Esophagus squamous epithelium (tissue), 5 donors: ENCODE measurements around the gene FANCD2OS. TPM values are rescaled to one million over a fixed set of nuclear protein-coding genes. Genes with fewer than 3 reads are reported as not detected.

ENCODE experiments used
- DNase-seq: peaks from one replicate; lab custom pipeline; 2025; lab: John Stamatoyannopoulos, UW
- H3K27ac ChIP-seq, 4 donors: fragments of 200-600 bp; sonication (generic); one replicate each; pipeline ENCODE4 v1.5.1; 2016 to 2019; ENCODE audit warnings: mild to moderate bottlenecking in 1 of 4
- H3K27me3 ChIP-seq, 4 donors: fragments of 200-600 bp; sonication (generic); 1 replicate in 3 of 4; 2 replicates in 1 of 4; pipeline versions ENCODE4 v1.5.1 to v1.6.0; 2017 to 2021; ENCODE audit warnings: antibody characterized with exemption in 1 of 4
- H3K36me3 ChIP-seq, 3 donors: fragments of 200-600 bp; sonication (generic); one replicate each; pipeline ENCODE4 v1.5.1; 2016 to 2019
- H3K4me1 ChIP-seq, 3 donors: fragments of 200-600 bp; sonication (generic); one replicate each; pipeline ENCODE4 v1.5.1; 2017 to 2019
- H3K4me3 ChIP-seq, 4 donors: fragments of 200-600 bp; sonication (generic); 1 replicate in 3 of 4; 2 replicates in 1 of 4; pipeline ENCODE4 v1.5.1; 2016 to 2019; ENCODE audit warnings: mild to moderate bottlenecking in 2 of 4, moderate library complexity in 1 of 4
- H3K9me3 ChIP-seq, 3 donors: fragments of 200-600 bp; sonication (generic); one replicate each; pipeline ENCODE4 v1.5.1; 2016 to 2019
- POLR2A ChIP-seq, 4 donors: fragments of 450-650 bp; IDR thresholded peaks; one replicate each; pipeline ENCODE4 v1.6.1; 2017; ENCODE audit warnings: antibody characterized with exemption in 4 of 4, mild to moderate bottlenecking in 4 of 4, moderate library complexity in 3 of 4
- WGBS, 2 donors: methylation state at CpG; one replicate each; pipeline ENCODE4 v1.1.5; 2018; 5-methylcytosine and 5-hydroxymethylcytosine counted together
- intact Hi-C: fragments of 100-400 bp; cut with DNase I; formaldehyde crosslinking; loops from one replicate; pipeline ENCODE4 v1.15.0; 2022
- total RNA-seq, 4 donors: library from RNA; depleted of rRNA; stranded (reverse); fragments of >200 nt; gene quantifications; one replicate each; pipeline ENCODE4 v1.1.0, GENCODE V29; 2016
- TF ChIP-seq, protein P1 (sequence below), 6 experiments: fragments of 450-650 bp in 4 of 6; fragments of 200-600 bp in 2 of 6; sonication (generic) in 2 of 6; IDR thresholded peaks; one replicate each; pipeline ENCODE4 v1.5.1; 2016 to 2019; ENCODE audit warnings: antibody characterized with exemption in 6 of 6, mild to moderate bottlenecking in 4 of 6, moderate library complexity in 4 of 6
- donor health status: DM: yes; HTN: yes; CAD: no.

Gene FANCD2OS, protein sequence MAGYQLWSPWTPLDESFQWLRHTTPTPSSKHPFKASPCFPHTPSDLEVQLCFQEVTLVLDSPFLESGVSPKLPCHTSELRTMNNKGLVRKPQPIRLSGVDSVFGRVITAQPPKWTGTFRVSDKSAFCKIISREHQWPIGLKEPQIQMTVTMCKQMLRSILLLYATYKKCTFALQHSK
- total RNA-seq = not detected

DNA sequence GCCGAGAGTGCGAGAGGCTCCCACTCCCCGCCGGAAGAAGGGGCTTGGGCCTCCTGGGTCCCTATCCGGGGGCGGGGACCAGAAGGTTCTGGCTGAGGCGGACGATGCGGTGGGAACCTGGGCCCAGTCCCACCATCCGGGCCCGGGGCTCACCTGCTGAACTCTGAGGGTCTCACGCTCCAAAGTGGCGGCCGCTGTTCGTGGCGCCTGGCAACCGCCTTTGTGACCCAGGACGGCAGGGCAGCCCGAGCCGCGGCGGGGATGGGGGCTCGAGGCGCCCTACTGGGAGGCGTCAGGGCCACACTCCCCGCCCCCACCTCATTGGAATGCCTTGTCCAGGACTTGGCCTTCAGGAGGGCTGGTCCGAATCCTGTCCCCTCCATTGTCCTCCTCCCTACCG is at the start of gene FANCD2OS:
FANCD2OS (minus strand) TSS at position 165 of the 400 bp plus-strand sequence. CDS start 3,481 bp downstream, outside the sequence.
- Histone ChIP-seq H3K9me3 (no peaks in the 10 kb centered on the region), H3K27ac (no peak within 1 kb of the TSS), H3K36me3 (no peaks in the 10 kb centered on the region), H3K4me1 (no peaks in the 10 kb centered on the region), H3K27me3 (peaks cover 0 to 6% (median 0%) of the 10 kb centered on the region in 4 donors), H3K4me3 (no peak within 1 kb of the TSS)
- intact Hi-C loops = no loop called here
- TF ChIP-seq, protein P1, sequence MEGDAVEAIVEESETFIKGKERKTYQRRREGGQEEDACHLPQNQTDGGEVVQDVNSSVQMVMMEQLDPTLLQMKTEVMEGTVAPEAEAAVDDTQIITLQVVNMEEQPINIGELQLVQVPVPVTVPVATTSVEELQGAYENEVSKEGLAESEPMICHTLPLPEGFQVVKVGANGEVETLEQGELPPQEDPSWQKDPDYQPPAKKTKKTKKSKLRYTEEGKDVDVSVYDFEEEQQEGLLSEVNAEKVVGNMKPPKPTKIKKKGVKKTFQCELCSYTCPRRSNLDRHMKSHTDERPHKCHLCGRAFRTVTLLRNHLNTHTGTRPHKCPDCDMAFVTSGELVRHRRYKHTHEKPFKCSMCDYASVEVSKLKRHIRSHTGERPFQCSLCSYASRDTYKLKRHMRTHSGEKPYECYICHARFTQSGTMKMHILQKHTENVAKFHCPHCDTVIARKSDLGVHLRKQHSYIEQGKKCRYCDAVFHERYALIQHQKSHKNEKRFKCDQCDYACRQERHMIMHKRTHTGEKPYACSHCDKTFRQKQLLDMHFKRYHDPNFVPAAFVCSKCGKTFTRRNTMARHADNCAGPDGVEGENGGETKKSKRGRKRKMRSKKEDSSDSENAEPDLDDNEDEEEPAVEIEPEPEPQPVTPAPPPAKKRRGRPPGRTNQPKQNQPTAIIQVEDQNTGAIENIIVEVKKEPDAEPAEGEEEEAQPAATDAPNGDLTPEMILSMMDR (IDR thresholded peaks at IDR 0.05) = no peak
- no peak for TF ChIP-seq POLR2A (IDR thresholded peaks at IDR 0.05)
- DNase-seq = no peak
- WGBS, 2 donors = 73% methylated on average over 6 of the region's 28 CpGs; no CpG with 5 or more reads in 1 of the 2 donors

DNA sequence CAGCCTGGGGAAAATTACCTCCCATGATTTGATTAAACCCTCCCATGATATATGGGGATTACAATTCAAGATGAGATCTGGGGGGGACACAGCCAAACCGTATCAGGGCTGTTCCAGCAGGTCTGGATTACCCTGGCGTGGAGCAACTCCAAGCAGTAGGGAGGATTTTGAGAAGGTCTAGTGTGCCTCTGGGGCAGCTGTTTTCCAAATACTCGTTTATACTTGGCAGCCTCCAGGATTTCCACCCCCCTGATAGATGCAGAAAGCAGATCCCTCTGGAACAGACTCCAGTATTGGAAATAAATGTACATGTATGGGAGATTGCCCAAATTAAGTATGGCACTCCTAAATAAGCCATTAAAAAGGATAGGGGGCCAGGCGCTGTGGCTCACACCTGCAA is 49.0 kb upstream of the FANCD2OS start:
- H3K36me3 ChIP-seq = peaks cover 0 to 32% (median 0%) of the 10 kb centered on the region in 3 donors
- H3K9me3 ChIP-seq = no peaks in the 10 kb centered on the region
- intact Hi-C loops = no loop called here
- no peak overlapping the region for H3K27ac ChIP-seq
- TF ChIP-seq, protein P1 (IDR thresholded peaks at IDR 0.05) = no peak
- TF ChIP-seq POLR2A (IDR thresholded peaks at IDR 0.05) = no peak
- H3K4me3 ChIP-seq = no peak overlapping the region
- no peaks in the 10 kb centered on the region for H3K27me3 ChIP-seq
- H3K4me1 ChIP-seq = peaks cover 0 to 8% (median 4%) of the 10 kb centered on the region in 3 donors
- WGBS, 2 donors = 44 to 47% methylated on average over 3 to 4 of the region's 4 CpGs
- no peak for DNase-seq

DNA sequence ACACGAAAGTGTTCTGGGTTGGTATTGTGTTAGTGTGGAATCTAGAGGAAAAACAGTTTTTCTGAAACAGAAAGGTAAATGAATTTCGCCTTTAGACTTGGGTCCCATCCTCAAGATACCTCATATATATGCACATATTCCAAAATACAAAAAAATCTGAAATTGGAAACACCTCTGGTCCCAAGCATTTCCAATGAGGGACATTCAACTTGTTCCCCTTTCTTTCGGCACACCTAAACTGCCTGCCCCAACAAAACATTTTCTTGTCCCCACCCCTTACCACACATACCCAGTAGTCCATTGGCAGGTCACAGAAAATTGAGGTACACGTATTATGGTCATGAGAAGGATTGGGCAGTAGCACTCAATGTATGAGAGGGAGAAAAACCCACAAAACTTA is 47.6 kb upstream of the FANCD2OS start:
- H3K4me3 ChIP-seq = no peak overlapping the region
- H3K9me3 ChIP-seq = no peaks in the 10 kb centered on the region
- intact Hi-C loops = no loop called here
- H3K36me3 ChIP-seq = peaks cover 0 to 46% (median 0%) of the 10 kb centered on the region in 3 donors
- TF ChIP-seq, protein P1 (IDR thresholded peaks at IDR 0.05) = no peak
- TF ChIP-seq POLR2A (IDR thresholded peaks at IDR 0.05) = no peak
- H3K4me1 ChIP-seq = peaks cover 0 to 6% (median 4%) of the 10 kb centered on the region in 3 donors
- WGBS, 2 donors = 90 to 96% methylated on average over 4 of the region's 4 CpGs
- no peak for DNase-seq
- H3K27ac ChIP-seq = no peak overlapping the region
- no peaks in the 10 kb centered on the region for H3K27me3 ChIP-seq

DNA sequence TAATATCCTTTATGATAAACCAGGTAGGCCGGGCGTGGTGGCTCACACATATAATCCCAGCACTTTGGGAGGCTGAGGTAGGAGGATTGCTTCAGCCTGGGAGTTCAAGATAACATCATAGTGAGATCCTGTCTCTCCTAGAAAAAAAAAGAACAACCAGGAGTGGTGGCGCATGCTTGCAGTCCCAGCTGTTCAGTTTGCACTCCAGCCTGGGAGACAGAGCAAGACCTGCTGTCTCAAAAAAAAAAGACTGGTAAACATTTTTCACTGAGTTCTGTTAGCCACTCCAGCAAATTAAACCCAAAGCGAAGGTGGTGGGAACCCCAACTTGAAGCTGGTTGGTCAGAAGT is 47.0 kb upstream of the FANCD2OS start:
- intact Hi-C loops = no loop called here
- Histone ChIP-seq H3K4me1 (peaks cover 0 to under 1% (median 0%) of the 10 kb centered on the region in 3 donors), H3K36me3 (peaks cover 0 to 52% (median 5%) of the 10 kb centered on the region in 3 donors), H3K27ac (no peak overlapping the region), H3K27me3 (no peaks in the 10 kb centered on the region), H3K4me3 (no peak overlapping the region), H3K9me3 (no peaks in the 10 kb centered on the region)
- DNase-seq = no peak
- WGBS, 2 donors = 92 to 93% methylated on average over 4 of the region's 4 CpGs
- TF ChIP-seq, protein P1 (IDR thresholded peaks at IDR 0.05) = no peak
- TF ChIP-seq POLR2A (IDR thresholded peaks at IDR 0.05) = no peak

DNA sequence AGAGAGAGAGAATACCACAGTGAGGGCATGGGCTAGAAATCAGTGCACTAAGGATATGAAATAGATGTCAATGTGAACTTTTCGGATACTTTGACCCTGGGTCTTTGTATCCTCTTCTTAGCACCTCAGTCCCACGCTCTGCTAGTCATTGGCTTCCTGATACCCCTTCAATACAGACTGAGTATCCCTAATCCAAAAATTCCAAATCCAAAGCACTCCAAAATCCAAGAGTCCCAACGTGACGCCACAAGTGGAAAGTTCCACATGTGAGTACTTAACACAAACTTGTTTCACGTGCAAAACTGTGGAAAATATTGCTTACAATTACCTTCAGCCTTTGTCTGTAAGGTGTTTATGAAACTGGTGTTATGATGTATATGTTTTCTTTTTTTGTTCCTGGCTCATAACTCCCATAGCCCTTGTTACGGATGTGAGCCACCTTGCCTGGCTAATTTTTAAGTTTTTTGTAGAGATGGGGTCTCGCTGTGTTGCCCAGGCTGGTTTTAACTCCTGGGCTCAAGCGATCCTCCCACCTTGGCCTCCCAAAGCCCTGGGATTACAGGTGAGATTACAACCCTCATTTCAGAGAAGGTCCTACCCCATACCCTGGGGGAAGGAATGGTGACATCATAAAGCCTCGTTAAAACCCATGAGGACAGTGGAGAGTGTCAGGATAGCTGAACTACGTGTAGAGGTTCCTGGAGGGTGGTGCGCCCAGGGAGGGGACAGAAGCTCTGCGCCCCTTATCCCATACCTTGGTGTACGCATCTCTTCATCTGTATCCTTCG is 46.5 kb upstream of the FANCD2OS start:
- intact Hi-C loops = no loop called here
- Histone ChIP-seq H3K4me3 (no peak overlapping the region), H3K36me3 (peaks cover 3 to 57% (median 10%) of the 10 kb centered on the region in 3 donors), H3K27ac (no peak overlapping the region), H3K4me1 (no peaks in the 10 kb centered on the region), H3K9me3 (no peaks in the 10 kb centered on the region), H3K27me3 (no peaks in the 10 kb centered on the region)
- WGBS, 2 donors = 85 to 87% methylated on average over 13 to 14 of the region's 14 CpGs
- no peak for TF ChIP-seq POLR2A (IDR thresholded peaks at IDR 0.05)
- TF ChIP-seq, protein P1 (IDR thresholded peaks at IDR 0.05) = no peak
- no peak for DNase-seq
